Amygdala (tissue), 56 donors: ENCODE results near the gene CCZ1.
"Not testable (repeated sequence)": the region's sequence is repeated elsewhere in the genome, so short reads cannot be mapped to it uniquely, and the experiment has no call there.

Experiments used
- DNase-seq, 56 donors: peaks; one replicate each; lab custom pipeline; 2025; lab: John Stamatoyannopoulos, UW

Gene CCZ1

DNA sequence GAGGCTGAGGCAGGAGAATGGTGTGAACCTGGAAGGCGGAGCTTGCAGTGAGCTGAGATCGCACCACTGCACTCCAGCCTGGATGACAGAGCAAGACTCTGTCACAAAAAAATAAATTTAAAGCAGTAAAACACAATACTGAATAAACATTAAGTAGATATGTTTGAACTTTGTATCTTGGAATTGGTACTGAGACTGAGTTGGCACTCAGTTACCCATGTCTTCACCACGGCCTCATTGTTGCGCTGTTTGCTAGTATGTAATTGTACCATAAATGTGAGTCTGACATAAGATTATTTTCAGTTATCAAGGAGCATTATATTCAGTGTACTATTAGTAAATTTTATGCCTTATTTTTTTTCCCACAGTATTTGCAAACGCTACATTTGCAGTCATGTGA, 6.2 kb downstream of the CCZ1 start:
- DNase-seq = not testable (repeated sequence)

GRCh38 chr7:5908835-5909234, 10.3 kb downstream of the CCZ1 start:
- not testable (repeated sequence) for DNase-seq

GRCh38 chr7:5916529-5916928, 18.0 kb downstream of the CCZ1 start:
- not testable (repeated sequence) for DNase-seq

GRCh38 chr7:5924180-5924579, 25.6 kb downstream of the CCZ1 start:
- not testable (repeated sequence) for DNase-seq

DNA sequence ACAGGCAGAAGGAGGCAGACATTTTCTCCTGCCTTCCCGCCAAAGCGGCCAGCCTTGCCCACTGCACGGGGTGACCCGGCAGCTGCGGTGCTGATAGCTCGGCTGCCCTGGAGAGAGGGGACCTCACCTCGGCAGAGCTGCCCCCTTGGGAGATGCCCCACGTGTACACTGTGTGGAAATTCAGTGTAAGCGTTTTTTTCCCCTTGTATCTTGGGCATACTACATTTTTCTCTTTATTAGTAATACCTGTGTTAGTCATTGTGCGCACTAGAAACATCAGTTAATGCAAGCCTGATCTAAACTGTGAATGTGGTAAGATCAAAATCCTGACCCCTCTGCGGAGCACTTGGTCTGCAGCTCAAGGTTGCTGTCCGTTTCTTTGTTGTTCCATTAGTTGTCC, 26.1 kb downstream of the CCZ1 start:
- not testable (repeated sequence) for DNase-seq

GRCh38 chr7:5926263-5926870, 27.8 kb downstream of the CCZ1 start:
- not testable (repeated sequence) for DNase-seq

DNA sequence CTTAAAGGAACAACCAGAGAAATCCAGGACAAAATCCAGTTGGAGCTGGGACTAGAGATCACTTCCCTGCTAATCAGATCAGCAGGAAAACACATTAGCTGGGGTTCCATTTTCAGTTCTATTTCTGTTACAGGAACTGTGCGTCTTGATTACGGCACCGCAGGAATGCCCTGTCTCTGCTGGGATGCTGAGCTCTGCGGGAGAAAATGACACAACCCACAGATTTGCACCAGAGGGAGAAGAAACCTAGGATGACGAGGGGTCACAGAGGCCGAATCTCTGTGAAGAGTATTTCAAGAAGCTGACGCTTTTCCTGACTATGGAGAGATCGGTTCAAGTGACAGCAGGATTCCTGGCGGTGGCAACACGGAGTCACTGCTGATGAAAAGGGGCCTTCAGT, 31.8 kb downstream of the CCZ1 start:
- DNase-seq = not testable (repeated sequence)

GRCh38 chr7:5931250-5931649, 32.7 kb downstream of the CCZ1 start:
- DNase-seq = not testable (repeated sequence)

DNA sequence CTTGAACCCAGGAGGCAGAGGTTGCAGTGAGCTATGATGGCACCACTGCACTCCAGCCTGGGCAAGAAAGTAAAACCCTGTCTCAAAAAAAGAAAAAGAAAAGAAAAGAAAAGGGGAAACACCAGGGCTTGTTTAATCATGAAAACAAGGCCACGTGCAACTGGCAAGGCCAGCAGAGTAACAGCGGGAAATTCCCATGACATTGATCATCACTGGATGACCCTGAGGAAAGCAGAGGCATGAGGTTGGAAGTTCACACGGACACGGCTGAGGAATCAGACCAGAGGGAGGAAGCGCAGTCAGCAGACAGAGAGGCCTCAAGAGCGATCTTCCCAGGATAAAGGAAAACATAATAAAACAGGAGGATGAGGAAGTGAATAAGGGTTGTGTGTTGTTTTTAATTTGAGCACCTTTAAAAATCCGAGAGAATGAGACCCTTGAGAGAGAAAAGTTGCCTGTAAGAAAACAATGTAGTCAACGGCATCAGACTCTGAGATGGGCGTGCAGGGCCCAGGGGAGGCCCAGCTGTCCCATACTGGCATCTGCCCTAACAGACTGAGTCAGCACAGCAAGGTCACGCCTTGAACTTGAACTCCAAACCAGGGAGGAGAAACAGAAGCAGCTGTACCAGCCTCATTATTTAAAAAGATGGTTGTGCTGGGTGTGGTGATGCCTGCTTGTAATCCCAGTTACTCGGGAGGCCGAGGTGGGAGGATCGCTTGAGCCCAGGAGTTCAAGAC, 33.5 kb downstream of the CCZ1 start:
- DNase-seq = not testable (repeated sequence)

GRCh38 chr7:5934945-5935450, 36.5 kb downstream of the CCZ1 start:
- not testable (repeated sequence) for DNase-seq

GRCh38 chr7:5963205-5963604, 64.7 kb downstream of the CCZ1 start:
- DNase-seq = not testable (repeated sequence)

- DNase-seq = not testable (repeated sequence)
Measured at GRCh38 chr7:5963810-5964209, 65.3 kb downstream of the CCZ1 start.

DNA sequence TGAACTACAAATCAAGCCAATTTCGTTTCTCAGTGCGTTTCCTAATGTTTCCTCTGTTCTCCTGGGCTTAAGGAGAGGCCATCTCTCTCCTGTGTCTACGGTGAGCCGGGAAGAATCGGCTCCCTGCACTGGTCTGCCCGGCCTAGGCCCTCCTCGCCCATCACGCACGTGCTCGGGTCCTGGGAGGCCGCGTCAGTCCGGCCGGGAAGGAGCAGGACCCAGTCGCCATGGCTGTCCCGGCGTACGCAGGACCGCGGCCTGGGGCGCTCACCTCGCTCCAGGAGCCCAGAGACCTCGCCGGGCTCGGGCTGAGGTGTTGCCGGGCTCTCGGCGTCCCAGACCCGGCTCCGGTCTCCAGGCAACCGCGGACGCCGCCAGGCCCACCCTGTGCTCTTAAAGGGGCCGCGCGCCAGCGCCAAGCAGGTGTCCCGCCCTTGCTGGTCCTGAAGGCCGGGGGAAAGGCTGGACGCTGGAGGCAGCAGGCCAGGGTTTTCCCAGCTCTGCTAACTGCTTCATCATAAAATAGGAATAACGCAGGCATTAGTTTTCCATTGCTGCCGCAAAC, 71.9 kb downstream of the CCZ1 start, which contains the start of gene RSPH10B:
Gene RSPH10B, minus strand, starts transcription at position 343 of the 565 bp plus-strand sequence. CDS start 3,573 bp downstream, outside the sequence.
- not testable (repeated sequence) for DNase-seq

DNA sequence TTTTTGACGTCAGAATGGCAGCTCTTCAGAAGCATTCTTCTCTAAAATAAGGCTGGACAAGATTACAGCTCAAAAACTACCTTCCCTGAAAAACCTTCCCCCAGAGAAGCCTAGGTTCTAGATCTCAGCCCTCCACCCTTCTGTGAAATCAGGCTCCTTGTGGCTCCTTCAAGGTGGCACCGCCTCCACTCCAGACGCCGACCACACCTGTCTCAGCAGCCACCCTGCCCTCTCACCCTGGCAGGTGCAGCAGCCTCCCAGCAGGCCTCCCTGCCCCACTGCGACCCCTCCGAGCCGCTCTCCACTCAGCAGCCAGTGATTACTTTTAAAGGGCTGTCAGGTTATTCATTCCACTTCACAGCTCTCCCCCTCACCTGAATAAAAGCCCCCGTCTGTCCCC, 75.0 kb downstream of the CCZ1 start:
- not testable (repeated sequence) for DNase-seq
